ENCODE results near the gene MOSPD2.

MOSPD2 gene

DNA sequence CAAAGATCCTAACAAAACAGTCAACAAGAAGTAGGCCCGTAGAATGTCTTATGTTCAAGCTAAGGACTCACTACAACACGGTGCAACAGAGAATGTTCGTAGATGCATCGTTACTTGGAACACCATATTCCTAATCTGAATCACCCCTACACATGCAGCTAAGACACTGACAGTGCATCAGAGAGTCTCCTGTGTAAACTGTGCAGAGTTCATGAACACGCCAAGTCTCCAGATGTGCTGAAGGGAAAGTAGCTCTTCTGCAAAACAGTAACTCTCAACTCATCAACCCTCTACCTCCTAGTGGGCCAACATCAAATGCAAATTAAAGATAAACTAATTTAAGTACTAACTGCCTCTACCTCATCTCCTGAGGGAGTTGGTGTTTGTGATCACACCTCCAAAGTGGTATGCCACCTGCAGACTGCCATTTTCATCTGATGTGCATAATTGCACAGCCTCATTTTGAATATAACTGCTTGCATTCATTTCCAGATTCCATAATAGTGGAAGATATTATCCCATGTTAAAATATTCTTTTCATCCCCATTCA, 73.5 kb downstream of the MOSPD2 start:
- WGBS = 97% methylated on average over 5 of the region's 5 CpGs
- H3K27ac ChIP-seq (ENCODE audit: low read length, poor library complexity, severe bottlenecking) = no peak overlapping the region
- H2BK15ac ChIP-seq (ENCODE audit: low read depth, poor library complexity, severe bottlenecking) = no peak overlapping the region
- H2AK5ac ChIP-seq (ENCODE audit: low read length, severe bottlenecking) = no peak overlapping the region
- H2BK5ac ChIP-seq (ENCODE audit: low read depth, low read length, poor library complexity, severe bottlenecking) = no peak overlapping the region
- no peaks in the 10 kb centered on the region for H3K9me3 ChIP-seq (ENCODE audit: control insufficient read depth, low read length)
- no peak overlapping the region for H3K9ac ChIP-seq (ENCODE audit: low read length)
- no peak overlapping the region for H3K4me3 ChIP-seq (ENCODE audit: insufficient read depth in 1 of 2, low read depth in 1 of 2, low read length in 2 of 2)
- no peak overlapping the region for H4K91ac ChIP-seq (ENCODE audit: low read length)
- no peaks in the 10 kb centered on the region for H3K79me1 ChIP-seq (replicated peaks; ENCODE audit: low read length, poor library complexity, severe bottlenecking)
- H2BK12ac ChIP-seq (ENCODE audit: low read length in 2 of 2) = no peak overlapping the region
- H3K23ac ChIP-seq (ENCODE audit: low read length in 2 of 2) = no peak overlapping the region
- no peak for DNase-seq
- no peak overlapping the region for H4K8ac ChIP-seq (ENCODE audit: low read length)
- H3K27me3 ChIP-seq (ENCODE audit: control insufficient read depth in 1 of 2, insufficient read depth in 1 of 2, low read length in 2 of 2) = peaks cover 0 to 3% of the 10 kb centered on the region in 2 experiments
- no peak overlapping the region for H3K14ac ChIP-seq (ENCODE audit: low read length in 2 of 2)
- H3K4me2 ChIP-seq (ENCODE audit: low read length, poor library complexity, severe bottlenecking) = no peak overlapping the region
- no peak overlapping the region for H2AFZ ChIP-seq (ENCODE audit: low read depth, low read length)
- H3K36me3 ChIP-seq (ENCODE audit: control insufficient read depth in 1 of 2, insufficient read depth in 2 of 2, low read depth in 1 of 2, low read length in 2 of 2) = no peaks in the 10 kb centered on the region
- no peak overlapping the region for H2BK120ac ChIP-seq (ENCODE audit: low read depth, low read length)
- no peaks in the 10 kb centered on the region for H3K4me1 ChIP-seq (ENCODE audit: control insufficient read depth, insufficient read depth, low read depth, low read length)
- no peak overlapping the region for H3K4ac ChIP-seq (ENCODE audit: low read depth in 1 of 2, low read length in 2 of 2)
- no peak overlapping the region for H3K18ac ChIP-seq (ENCODE audit: low read depth in 1 of 2, low read length in 2 of 2)

DNA sequence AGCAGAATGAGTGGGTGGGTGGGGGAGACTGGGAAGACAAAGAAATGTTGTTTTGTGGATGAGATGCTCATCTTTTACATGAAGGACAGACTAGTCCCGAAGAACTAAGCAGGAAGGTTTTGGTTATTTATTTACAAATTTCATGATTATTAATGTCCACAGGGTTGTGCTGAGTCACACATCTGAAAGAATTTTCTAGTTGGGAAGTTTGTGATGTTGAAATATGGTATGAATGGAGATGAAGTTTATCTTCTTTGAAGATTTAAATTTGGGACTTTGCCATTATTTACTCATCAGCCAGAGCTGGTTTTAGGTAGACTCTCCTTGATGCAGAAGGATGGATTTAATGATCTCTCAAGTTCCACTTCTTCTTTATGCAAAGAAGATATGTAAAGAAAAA, 75.5 kb downstream of the MOSPD2 start:
- no peak overlapping the region for H4K8ac ChIP-seq (ENCODE audit: low read length)
- H2BK120ac ChIP-seq (ENCODE audit: low read depth, low read length) = no peak overlapping the region
- no CpG with 5 or more reads among the region's 1 CpG for WGBS
- H3K9me3 ChIP-seq (ENCODE audit: control insufficient read depth, low read length) = no peaks in the 10 kb centered on the region
- H2BK12ac ChIP-seq (ENCODE audit: low read length in 2 of 2) = no peak overlapping the region
- H3K27ac ChIP-seq (ENCODE audit: low read length, poor library complexity, severe bottlenecking) = no peak overlapping the region
- H2AFZ ChIP-seq (ENCODE audit: low read depth, low read length) = no peak overlapping the region
- no peak for DNase-seq
- no peak overlapping the region for H3K18ac ChIP-seq (ENCODE audit: low read depth in 1 of 2, low read length in 2 of 2)
- no peak overlapping the region for H3K4me3 ChIP-seq (ENCODE audit: insufficient read depth in 1 of 2, low read depth in 1 of 2, low read length in 2 of 2)
- H3K4me2 ChIP-seq (ENCODE audit: low read length, poor library complexity, severe bottlenecking) = no peak overlapping the region
- no peak overlapping the region for H3K9ac ChIP-seq (ENCODE audit: low read length)
- no peaks in the 10 kb centered on the region for H3K36me3 ChIP-seq (ENCODE audit: control insufficient read depth in 1 of 2, insufficient read depth in 2 of 2, low read depth in 1 of 2, low read length in 2 of 2)
- H3K4ac ChIP-seq (ENCODE audit: low read depth in 1 of 2, low read length in 2 of 2) = no peak overlapping the region
- peaks cover 0 to 3% of the 10 kb centered on the region in 2 experiments for H3K27me3 ChIP-seq (ENCODE audit: control insufficient read depth in 1 of 2, insufficient read depth in 1 of 2, low read length in 2 of 2)
- H3K23ac ChIP-seq (ENCODE audit: low read length in 2 of 2) = no peak overlapping the region
- no peak overlapping the region for H3K14ac ChIP-seq (ENCODE audit: low read length in 2 of 2)
- H2BK5ac ChIP-seq (ENCODE audit: low read depth, low read length, poor library complexity, severe bottlenecking) = no peak overlapping the region
- H2AK5ac ChIP-seq (ENCODE audit: low read length, severe bottlenecking) = no peak overlapping the region
- H2BK15ac ChIP-seq (ENCODE audit: low read depth, poor library complexity, severe bottlenecking) = no peak overlapping the region
- H3K79me1 ChIP-seq (replicated peaks; ENCODE audit: low read length, poor library complexity, severe bottlenecking) = no peaks in the 10 kb centered on the region
- no peak overlapping the region for H4K91ac ChIP-seq (ENCODE audit: low read length)
- no peaks in the 10 kb centered on the region for H3K4me1 ChIP-seq (ENCODE audit: control insufficient read depth, insufficient read depth, low read depth, low read length)

DNA sequence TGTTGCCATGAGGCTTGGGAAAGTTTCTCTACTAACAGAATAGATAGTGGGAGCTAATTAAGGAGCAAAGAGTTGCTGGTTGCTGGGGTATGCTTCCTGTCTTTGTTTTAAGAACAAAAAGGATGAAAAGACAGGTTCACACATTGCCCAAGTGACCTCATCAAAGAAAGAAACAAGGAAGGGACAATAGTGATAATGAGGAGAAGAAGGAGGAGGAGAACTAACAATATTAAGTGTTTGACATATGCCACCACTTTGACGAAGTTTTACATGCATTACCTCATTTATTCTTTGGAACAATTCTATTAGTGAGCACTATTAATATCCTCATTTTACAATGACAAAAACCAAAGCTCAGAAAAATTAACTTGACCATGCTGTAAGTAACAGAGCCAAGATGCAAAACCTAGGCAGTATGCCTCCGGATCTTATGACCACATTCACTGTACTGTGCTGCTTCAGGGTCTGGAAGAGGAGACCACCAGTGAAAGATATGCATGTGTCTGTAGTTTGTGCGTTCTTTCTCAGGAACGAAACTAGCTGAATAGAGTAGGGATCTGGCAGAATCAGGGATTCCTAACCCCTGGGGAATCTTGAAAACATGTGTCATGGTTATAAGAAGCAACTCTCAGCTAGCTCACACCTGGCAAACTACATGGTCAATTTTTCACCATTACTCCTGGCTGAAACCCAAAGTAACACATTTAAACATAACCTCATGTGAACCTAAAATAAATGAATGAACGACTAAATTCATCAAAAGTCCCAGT, 83.8 kb downstream of the MOSPD2 start:
- H3K23ac ChIP-seq (ENCODE audit: low read length in 2 of 2) = no peak overlapping the region
- H4K8ac ChIP-seq (ENCODE audit: low read length) = no peak overlapping the region
- no peaks in the 10 kb centered on the region for H3K79me1 ChIP-seq (replicated peaks; ENCODE audit: low read length, poor library complexity, severe bottlenecking)
- no peaks in the 10 kb centered on the region for H3K9me3 ChIP-seq (ENCODE audit: control insufficient read depth, low read length)
- peaks cover 0 to 7% of the 10 kb centered on the region in 2 experiments for H3K27me3 ChIP-seq (ENCODE audit: control insufficient read depth in 1 of 2, insufficient read depth in 1 of 2, low read length in 2 of 2)
- H3K18ac ChIP-seq (ENCODE audit: low read depth in 1 of 2, low read length in 2 of 2) = no peak overlapping the region
- H2BK120ac ChIP-seq (ENCODE audit: low read depth, low read length) = no peak overlapping the region
- no peak overlapping the region for H2AK5ac ChIP-seq (ENCODE audit: low read length, severe bottlenecking)
- no peak overlapping the region for H3K4me2 ChIP-seq (ENCODE audit: low read length, poor library complexity, severe bottlenecking)
- no peaks in the 10 kb centered on the region for H3K36me3 ChIP-seq (ENCODE audit: control insufficient read depth in 1 of 2, insufficient read depth in 2 of 2, low read depth in 1 of 2, low read length in 2 of 2)
- no peak overlapping the region for H3K4ac ChIP-seq (ENCODE audit: low read depth in 1 of 2, low read length in 2 of 2)
- H3K4me1 ChIP-seq (ENCODE audit: control insufficient read depth, insufficient read depth, low read depth, low read length) = no peaks in the 10 kb centered on the region
- no peak for DNase-seq
- H2BK12ac ChIP-seq (ENCODE audit: low read length in 2 of 2) = no peak overlapping the region
- no peak overlapping the region for H3K14ac ChIP-seq (ENCODE audit: low read length in 2 of 2)
- no peak overlapping the region for H2BK5ac ChIP-seq (ENCODE audit: low read depth, low read length, poor library complexity, severe bottlenecking)
- no peak overlapping the region for H4K91ac ChIP-seq (ENCODE audit: low read length)
- no peak overlapping the region for H2AFZ ChIP-seq (ENCODE audit: low read depth, low read length)
- H3K27ac ChIP-seq (ENCODE audit: low read length, poor library complexity, severe bottlenecking) = no peak overlapping the region
- H3K9ac ChIP-seq (ENCODE audit: low read length) = no peak overlapping the region
- H3K4me3 ChIP-seq (ENCODE audit: insufficient read depth in 1 of 2, low read depth in 1 of 2, low read length in 2 of 2) = no peak overlapping the region
- WGBS = 80% methylated on average over 3 of the region's 5 CpGs
- H2BK15ac ChIP-seq (ENCODE audit: low read depth, poor library complexity, severe bottlenecking) = no peak overlapping the region

DNA sequence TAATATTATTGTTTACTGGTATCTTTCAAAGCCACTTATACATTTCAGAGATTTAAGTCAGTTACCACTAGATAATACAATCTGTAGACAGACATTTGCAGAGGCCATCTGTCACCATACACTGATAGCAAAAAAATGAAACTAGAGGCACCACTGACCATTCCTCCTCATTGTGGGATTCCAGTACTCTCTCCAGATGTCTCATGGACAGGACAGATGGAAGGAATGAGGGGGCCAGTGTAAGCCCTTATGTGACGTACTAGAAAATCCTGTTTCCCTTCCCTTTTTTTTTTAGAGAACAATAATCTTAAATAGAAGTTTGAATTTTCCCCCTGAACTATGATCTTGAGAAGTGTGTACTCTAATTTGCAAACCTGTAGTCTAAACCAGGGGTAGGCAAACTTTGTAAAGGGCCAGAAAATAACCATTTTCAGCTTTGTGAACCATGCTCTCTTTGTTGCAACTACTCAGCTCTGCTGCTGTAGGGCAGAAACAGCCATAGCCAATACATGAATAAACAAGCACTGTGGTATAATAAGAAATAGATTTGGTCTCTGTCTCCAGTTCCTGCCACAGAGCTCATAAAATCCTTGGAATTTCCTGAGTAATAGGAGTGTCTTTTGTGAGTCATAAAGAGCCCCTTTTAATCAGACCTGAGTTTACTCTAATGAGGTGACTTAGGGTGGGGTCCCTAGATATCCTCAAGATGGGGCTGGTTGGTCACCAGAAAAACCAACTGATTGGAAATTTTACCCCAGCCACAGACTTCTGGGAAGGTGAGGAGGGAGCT, 90.4 kb downstream of the MOSPD2 start:
- Histone ChIP-seq H3K4ac (ENCODE audit: low read depth in 1 of 2, low read length in 2 of 2) (no peak overlapping the region), H3K27me3 (ENCODE audit: control insufficient read depth in 1 of 2, insufficient read depth in 1 of 2, low read length in 2 of 2) (peaks cover 0 to 3% of the 10 kb centered on the region in 2 experiments), H2AK5ac (ENCODE audit: low read length, severe bottlenecking) (no peak overlapping the region), H3K4me3 (ENCODE audit: insufficient read depth in 1 of 2, low read depth in 1 of 2, low read length in 2 of 2) (no peak overlapping the region), H3K79me1 (replicated peaks; ENCODE audit: low read length, poor library complexity, severe bottlenecking) (no peaks in the 10 kb centered on the region), H4K8ac (ENCODE audit: low read length) (no peak overlapping the region), H3K18ac (ENCODE audit: low read depth in 1 of 2, low read length in 2 of 2) (no peak overlapping the region), H4K91ac (ENCODE audit: low read length) (no peak overlapping the region), H3K4me1 (ENCODE audit: control insufficient read depth, insufficient read depth, low read depth, low read length) (no peaks in the 10 kb centered on the region), H3K27ac (ENCODE audit: low read length, poor library complexity, severe bottlenecking) (no peak overlapping the region), H3K9ac (ENCODE audit: low read length) (no peak overlapping the region), H2BK120ac (ENCODE audit: low read depth, low read length) (no peak overlapping the region), H3K4me2 (ENCODE audit: low read length, poor library complexity, severe bottlenecking) (no peak overlapping the region), H3K9me3 (ENCODE audit: control insufficient read depth, low read length) (no peaks in the 10 kb centered on the region), H2BK5ac (ENCODE audit: low read depth, low read length, poor library complexity, severe bottlenecking) (no peak overlapping the region), H3K14ac (ENCODE audit: low read length in 2 of 2) (no peak overlapping the region), H3K23ac (ENCODE audit: low read length in 2 of 2) (no peak overlapping the region), H3K36me3 (ENCODE audit: control insufficient read depth in 1 of 2, insufficient read depth in 2 of 2, low read depth in 1 of 2, low read length in 2 of 2) (no peaks in the 10 kb centered on the region), H2AFZ (ENCODE audit: low read depth, low read length) (no peak overlapping the region), H2BK12ac (ENCODE audit: low read length in 2 of 2) (no peak overlapping the region), H2BK15ac (ENCODE audit: low read depth, poor library complexity, severe bottlenecking) (peak overlapping the region; percentile 3)
- DNase-seq = peak; percentile 45
- no CpG with 5 or more reads among the region's 1 CpG for WGBS

Data from mesenchymal stem cell (in vitro differentiated cells and primary cell).